HG02642 (cell line): ENCODE results near the gene GABRG3.

Experiments
- ATAC-seq: cut with Tn5 transposase; IDR thresholded peaks from one replicate; pipeline ENCODE4 v1.9.1; 2021; ENCODE audit warnings: mild to moderate bottlenecking; ENCODE audit not compliant: unreplicated experiment, poor library complexity

The GABRG3 gene

GRCh38 chr15:27483124-27483523 is 512.1 kb downstream of the GABRG3 start:
- ATAC-seq = no peak

DNA sequence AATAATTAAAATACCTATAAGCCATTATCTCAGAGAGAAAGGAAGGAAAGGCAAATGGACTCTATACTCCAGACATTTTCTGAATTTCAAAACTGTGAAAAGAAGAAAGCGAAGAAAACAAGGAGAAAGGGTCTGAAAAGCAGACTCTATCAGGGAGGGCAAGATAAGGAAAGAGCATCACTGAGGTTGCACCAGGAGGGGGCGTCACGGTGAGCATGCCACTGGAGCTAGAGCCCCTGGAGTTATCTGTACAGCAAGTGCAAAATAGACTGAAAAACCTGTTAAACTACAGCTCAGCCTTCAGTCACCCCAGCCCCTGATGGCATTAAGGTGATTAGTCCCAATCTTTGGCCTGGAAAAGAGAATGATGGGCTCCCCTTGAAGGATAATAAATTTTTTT is 514.3 kb downstream of the GABRG3 start:
- no peak for ATAC-seq

DNA sequence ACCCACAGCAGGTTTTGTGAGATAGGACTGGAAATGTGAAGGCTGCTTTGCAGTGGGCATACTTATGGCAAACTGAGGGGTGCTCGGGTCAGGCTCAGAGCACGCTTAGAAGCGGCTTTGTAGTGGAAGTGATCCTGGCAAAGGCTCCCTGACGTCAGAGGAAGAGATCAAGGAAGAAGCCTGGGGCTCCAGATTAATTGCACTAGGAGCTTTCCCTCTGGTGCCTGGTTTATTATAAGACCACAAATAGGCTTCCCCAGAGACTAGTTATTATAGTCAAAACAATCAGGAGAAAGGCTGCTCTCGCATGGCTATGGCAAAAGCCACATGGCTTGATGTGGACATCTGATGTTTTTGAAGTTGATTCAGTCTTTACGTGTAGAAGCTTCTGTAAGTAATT is 515.1 kb downstream of the GABRG3 start:
- no peak for ATAC-seq

- ATAC-seq = no peak
Measured at GRCh38 chr15:27486683-27487647, 516.0 kb downstream of the GABRG3 start.

GRCh38 chr15:27487846-27488245 is 516.9 kb downstream of the GABRG3 start:
- no peak for ATAC-seq

- no peak for ATAC-seq
Measured at GRCh38 chr15:27490867-27491595, 520.0 kb downstream of the GABRG3 start.

DNA sequence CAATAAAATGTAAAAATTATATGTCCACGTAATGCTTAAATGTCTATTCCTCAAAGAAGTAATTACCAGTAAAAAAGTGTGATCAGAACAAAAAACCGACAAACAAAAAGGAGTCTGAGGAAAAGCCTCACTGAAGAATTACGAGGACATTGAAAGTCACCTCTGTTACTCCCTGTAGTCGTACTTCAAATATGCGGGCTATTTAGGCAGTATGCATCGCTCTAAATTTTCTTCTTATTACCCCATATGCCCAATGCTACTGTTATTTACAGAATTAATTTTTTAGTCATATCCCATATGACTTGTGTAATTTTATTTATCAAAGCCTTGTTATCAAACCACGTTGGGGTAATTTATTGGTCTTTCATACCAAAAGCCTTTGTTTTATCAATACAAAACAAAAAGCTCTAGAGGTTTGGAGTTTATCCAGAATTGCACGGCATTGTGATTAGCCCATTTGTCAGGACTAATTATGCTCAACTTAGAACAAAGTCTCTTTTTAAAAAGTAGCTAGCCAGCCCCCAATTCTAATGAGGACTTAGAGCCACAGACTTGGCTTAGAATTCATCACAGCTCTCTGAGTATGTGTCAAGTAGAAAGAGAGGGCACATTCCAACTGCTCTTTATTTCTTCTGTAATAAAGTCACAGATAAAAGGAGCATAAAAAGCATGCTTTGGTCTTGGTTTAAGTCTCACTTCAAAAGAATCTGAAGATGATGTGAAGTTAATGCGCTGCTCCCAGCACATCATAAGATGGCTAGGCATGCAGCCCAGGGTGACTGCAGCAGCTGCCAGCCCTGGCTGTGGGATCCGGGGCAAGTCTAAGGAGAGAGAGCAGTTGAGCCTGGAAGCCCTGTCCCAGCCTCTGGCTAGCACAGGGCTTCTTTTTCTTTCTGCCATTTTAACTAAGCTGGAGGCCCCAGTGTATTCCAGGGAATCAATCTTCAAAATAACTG is 521.0 kb downstream of the GABRG3 start:
- ATAC-seq = no peak

DNA sequence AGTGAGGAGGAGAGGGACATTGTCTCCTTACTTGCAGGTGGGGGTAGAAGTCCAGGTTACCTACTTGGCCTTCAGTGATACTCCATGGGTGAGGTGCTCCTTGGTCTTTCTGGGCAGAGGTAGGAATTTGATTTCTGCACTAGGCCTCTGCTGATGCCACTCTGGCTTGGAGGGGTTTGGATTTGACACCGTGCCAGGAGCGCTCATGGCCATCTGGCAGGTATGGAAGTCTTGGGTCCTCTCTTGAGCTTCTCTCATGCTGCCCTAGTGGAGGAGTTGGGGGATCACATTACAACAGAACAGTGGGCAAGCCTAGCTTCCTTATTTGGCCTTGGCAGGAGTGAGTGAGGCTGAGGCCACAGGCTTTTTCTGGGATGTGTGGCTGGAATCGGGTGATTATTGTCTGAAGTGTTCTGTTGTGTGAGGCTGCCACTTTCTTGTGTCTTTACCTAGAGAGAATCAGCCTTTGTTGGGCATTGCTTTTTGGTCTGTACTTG is 525.0 kb downstream of the GABRG3 start:
- no peak for ATAC-seq

DNA sequence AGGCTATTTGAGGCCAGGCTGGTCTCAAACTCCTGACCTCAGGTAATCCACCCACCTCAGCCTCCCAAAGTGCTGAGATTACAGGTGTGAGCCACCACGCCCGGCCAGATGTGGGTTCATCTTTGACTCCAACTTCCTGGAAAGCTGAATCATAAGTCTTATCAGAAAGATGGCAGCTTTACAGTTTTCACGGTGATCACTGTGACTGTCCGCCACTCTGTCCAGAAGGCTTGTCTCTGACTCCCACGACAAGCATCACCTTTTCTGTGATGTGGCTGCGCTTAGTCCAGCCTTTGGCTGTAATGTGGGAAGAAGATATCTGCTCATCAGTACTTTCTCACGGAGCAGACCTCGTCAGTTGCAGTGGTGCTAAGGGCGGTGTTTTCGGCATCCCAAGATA is 527.7 kb downstream of the GABRG3 start:
- no peak for ATAC-seq

GRCh38 chr15:27499191-27499590 is 528.2 kb downstream of the GABRG3 start:
- no peak for ATAC-seq

DNA sequence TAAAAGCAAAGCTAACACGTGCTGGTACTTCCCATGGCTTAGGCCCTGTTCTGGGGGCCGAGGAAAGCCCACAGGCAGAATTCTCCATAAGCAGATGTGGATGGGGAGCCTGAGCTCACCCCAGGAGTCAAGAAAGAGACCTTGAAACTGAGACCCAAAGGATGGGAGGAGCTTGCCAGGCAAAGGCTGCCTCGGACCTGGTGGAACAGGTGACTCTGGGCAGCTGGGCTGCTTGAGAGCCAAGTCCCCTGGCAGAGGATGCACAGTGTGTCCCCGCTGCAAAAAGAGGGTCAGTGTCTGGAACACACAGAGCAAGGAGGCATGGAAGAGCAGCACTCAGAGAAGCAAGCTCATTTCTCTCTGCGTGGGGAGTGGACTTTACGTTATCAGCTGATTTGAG is 528.7 kb downstream of the GABRG3 start:
- no peak for ATAC-seq

DNA sequence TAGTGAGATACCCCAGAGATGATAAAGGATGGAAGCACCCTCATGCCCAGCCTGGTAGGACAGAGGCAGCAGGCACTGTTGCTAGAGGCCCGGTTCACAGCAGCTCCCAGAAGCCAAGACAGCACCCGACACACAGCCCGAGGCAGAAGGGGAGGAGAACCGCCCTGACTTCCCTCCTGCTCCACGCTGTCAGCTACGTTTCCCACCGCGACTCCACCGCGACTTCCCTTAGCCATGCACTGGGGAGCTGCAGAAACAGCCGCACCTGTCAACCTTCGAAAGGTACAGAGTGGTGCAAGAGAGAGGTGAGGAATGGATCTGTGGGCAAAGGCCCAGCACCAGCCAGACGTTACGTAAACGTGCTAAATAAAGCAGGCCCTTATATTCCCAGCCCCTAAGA is 529.2 kb downstream of the GABRG3 start:
- ATAC-seq = no peak

GRCh38 chr15:27506752-27507151 is 535.8 kb downstream of the GABRG3 start:
- ATAC-seq = no peak

DNA sequence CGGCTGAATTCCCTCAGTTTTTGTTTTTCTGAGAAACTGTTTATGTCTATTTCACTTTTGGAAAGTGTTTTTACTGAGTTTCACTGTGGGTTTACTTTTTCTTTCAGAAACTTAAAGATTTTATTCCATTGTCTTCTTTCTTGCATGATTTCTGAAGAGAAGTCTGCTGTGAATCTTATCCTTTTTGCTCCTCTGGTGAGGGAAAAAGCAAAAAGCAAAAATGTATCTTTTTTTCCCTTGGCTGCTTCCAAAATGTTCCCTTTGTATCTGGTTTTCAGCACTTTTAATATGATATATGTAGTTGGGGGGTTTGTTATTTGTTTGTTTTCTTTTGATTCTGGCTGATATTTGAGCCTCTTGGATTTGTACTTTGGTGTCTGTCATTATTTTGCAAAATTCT is 538.0 kb downstream of the GABRG3 start:
- ATAC-seq = no peak

GRCh38 chr15:27512281-27513001 is 541.5 kb downstream of the GABRG3 start:
- no peak for ATAC-seq

DNA sequence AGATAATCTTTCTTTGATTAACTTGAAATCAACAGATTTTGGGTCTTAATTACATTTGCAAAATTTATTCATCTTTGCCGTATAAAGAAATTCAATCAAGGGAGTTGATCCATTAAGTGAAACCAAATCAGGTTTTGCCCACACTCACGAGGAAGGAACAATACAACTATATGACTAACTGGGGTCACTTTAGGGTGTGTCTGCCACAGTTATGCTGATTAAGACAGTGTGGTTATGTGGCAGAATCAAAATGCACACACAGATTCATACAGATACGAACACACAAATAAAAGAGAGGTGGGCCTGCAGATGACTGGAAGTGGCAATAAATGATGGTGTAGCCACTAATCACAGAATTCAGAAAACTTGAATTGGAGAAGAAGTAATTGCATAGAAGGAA is 543.5 kb downstream of the GABRG3 start:
- no peak for ATAC-seq

GRCh38 chr15:27527490-27528067 is 556.6 kb downstream of the GABRG3 start:
- ATAC-seq = no peak

- no peak for ATAC-seq
Measured at GRCh38 chr15:27529399-27529798, 558.4 kb downstream of the GABRG3 start.

DNA sequence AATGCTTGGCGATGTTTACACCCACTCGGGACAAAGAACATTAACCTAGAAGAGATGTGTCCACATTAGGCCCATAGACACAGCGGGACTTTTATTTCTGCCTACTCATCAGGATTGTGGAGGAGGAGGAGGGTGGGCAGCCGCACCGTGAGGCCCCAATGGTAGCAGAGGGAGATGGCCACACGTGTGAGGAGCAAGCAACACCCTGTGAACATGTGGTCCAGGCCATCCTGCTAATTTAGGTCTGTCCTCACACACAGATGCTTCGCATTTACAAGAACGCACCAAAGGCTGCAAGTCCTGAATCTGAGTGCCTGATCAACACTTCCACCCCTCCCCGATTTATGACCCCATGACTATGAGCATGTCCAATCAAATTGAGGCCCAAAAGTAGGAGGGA is 560.0 kb downstream of the GABRG3 start:
- no peak for ATAC-seq
